GM21526 (cell line): ENCODE data around the gene TSPAN31.
A peak's percentile ranks its signal among the peaks of the same experiment; 100 is the strongest.

Source experiments
- ATAC-seq: cut with Tn5 transposase; IDR thresholded peaks from one replicate; pipeline ENCODE4 v1.9.1; 2021; ENCODE audit warnings: moderate library complexity; ENCODE audit not compliant: unreplicated experiment, low FRiP score

Gene TSPAN31

GRCh38 chr12:57782243-57782607 lies 37.4 kb downstream of the TSPAN31 start:
- no peak for ATAC-seq

- ATAC-seq, result peak; percentile 75
Observed at GRCh38 chr12:57782608-57783465, 38.0 kb downstream of the TSPAN31 start, which contains the start of gene TSFM. Gene TSFM (plus strand): TSS chr12:57782787. CDS start chr12:57782802, 15 bp downstream.

- no peak for ATAC-seq
Observed at GRCh38 chr12:57783466-57783801, 38.6 kb downstream of the TSPAN31 start.

- ATAC-seq, result no peak
Observed at GRCh38 chr12:57783861-57784260, 39.0 kb downstream of the TSPAN31 start.

- ATAC-seq, result no peak
Observed at GRCh38 chr12:57793920-57794319, 49.1 kb downstream of the TSPAN31 start.

- ATAC-seq, result no peak
Observed at GRCh38 chr12:57795354-57795753, 50.5 kb downstream of the TSPAN31 start.

- no peak for ATAC-seq
Observed at GRCh38 chr12:57796996-57797395, 52.2 kb downstream of the TSPAN31 start.

GRCh38 chr12:57797933-57798332 lies 53.1 kb downstream of the TSPAN31 start:
- ATAC-seq, result no peak
